ENCODE results near the gene DACT1.

DACT1 gene

GRCh38 chr14:58687232-58687795, 49.6 kb downstream of the DACT1 start:
- Histone ChIP-seq H3K4me1 (no peaks in the 10 kb centered on the region), H3K9me3 (replicated peaks in 1 of 11) (peaks cover 14 to 22% (median 18%) of the 10 kb centered on the region in 11 experiments), H4K20me1 (no peaks in the 10 kb centered on the region), H3K4me2 (no peak overlapping the region), H3K27me3 (no peaks in the 10 kb centered on the region), H3K9ac (no peak overlapping the region), H3K36me3 (no peaks in the 10 kb centered on the region; a peak in 1 of 22 replicates), H3K4me3 (no peak overlapping the region), H3K27ac (no peak overlapping the region)
- no peak for TF ChIP-seq Cebpa-rat (IDR thresholded peaks at IDR 0.05)

GRCh38 chr14:58690801-58691516, 53.2 kb downstream of the DACT1 start:
- H3K36me3 ChIP-seq, result no peaks in the 10 kb centered on the region; a peak in 1 of 22 replicates
- H3K27ac ChIP-seq, result no peak overlapping the region
- H3K27me3 ChIP-seq, result no peaks in the 10 kb centered on the region
- H4K20me1 ChIP-seq, result no peaks in the 10 kb centered on the region
- H3K9ac ChIP-seq, result no peak overlapping the region
- H3K9me3 ChIP-seq (replicated peaks in 1 of 11), result peaks cover 14 to 27% (median 21%) of the 10 kb centered on the region in 11 experiments
- no peak overlapping the region for H3K4me3 ChIP-seq
- no peak overlapping the region for H3K4me2 ChIP-seq
- H3K4me1 ChIP-seq, result no peaks in the 10 kb centered on the region
- no peak for TF ChIP-seq Cebpa-rat (IDR thresholded peaks at IDR 0.05)

- H3K27me3 ChIP-seq, result no peaks in the 10 kb centered on the region
- H3K9me3 ChIP-seq (replicated peaks in 1 of 11), result peaks cover 4 to 17% (median 11%) of the 10 kb centered on the region in 11 experiments; a peak in 10 of 22 replicates
Measured at GRCh38 chr14:58693048-58693447, 55.3 kb downstream of the DACT1 start.

GRCh38 chr14:58695514-58695913, 57.8 kb downstream of the DACT1 start:
- no peaks in the 10 kb centered on the region for H3K27me3 ChIP-seq
- no peak overlapping the region for H3K4me3 ChIP-seq
- peaks cover 0 to 6% (median 0%) of the 10 kb centered on the region in 10 experiments; a peak in 1 of 20 replicates for H3K4me1 ChIP-seq
- no peak for TF ChIP-seq Cebpa-rat (IDR thresholded peaks at IDR 0.05)
- H3K27ac ChIP-seq, result no peak overlapping the region
- peaks cover 0 to 12% (median 6%) of the 10 kb centered on the region in 11 experiments; a peak in 5 of 22 replicates for H3K9me3 ChIP-seq (replicated peaks in 1 of 11)
- H4K20me1 ChIP-seq, result no peaks in the 10 kb centered on the region
- H3K4me2 ChIP-seq, result no peak overlapping the region
- no peak overlapping the region for H3K9ac ChIP-seq
- no peaks in the 10 kb centered on the region for H3K36me3 ChIP-seq

More at GRCh38 chr14:58693048-58693447, 55.3 kb downstream of the DACT1 start:
- Histone ChIP-seq H3K4me1 (no peaks in the 10 kb centered on the region), H3K4me3 (no peak overlapping the region), H4K20me1 (no peaks in the 10 kb centered on the region), H3K9ac (no peak overlapping the region), H3K27ac (no peak overlapping the region), H3K4me2 (no peak overlapping the region), H3K36me3 (no peaks in the 10 kb centered on the region)
- no peak for TF ChIP-seq Cebpa-rat (IDR thresholded peaks at IDR 0.05)

- H3K9me3 ChIP-seq (replicated peaks in 1 of 11), result peaks cover 0 to 12% (median 6%) of the 10 kb centered on the region in 11 experiments; a peak in 5 of 22 replicates
- H3K9ac ChIP-seq, result no peak overlapping the region
- TF ChIP-seq Cebpa-rat (IDR thresholded peaks at IDR 0.05), result no peak
- no peak overlapping the region for H3K27ac ChIP-seq
- no peak overlapping the region for H3K4me3 ChIP-seq
- H4K20me1 ChIP-seq, result no peaks in the 10 kb centered on the region
- peaks cover 0 to 6% (median 0%) of the 10 kb centered on the region in 10 experiments; a peak in 1 of 20 replicates for H3K4me1 ChIP-seq
- H3K4me2 ChIP-seq, result no peak overlapping the region
- no peaks in the 10 kb centered on the region for H3K27me3 ChIP-seq
- no peaks in the 10 kb centered on the region for H3K36me3 ChIP-seq
Measured at GRCh38 chr14:58697266-58697929, 59.6 kb downstream of the DACT1 start.
